HuH-7.5 (cell line): ENCODE measurements around the gene GAREM2.

Experiments used
- DNase-seq: peaks from one replicate; pipeline ENCODE4 v3.0.0; 2011; ENCODE audit warnings: low spot score

Gene GAREM2

DNA sequence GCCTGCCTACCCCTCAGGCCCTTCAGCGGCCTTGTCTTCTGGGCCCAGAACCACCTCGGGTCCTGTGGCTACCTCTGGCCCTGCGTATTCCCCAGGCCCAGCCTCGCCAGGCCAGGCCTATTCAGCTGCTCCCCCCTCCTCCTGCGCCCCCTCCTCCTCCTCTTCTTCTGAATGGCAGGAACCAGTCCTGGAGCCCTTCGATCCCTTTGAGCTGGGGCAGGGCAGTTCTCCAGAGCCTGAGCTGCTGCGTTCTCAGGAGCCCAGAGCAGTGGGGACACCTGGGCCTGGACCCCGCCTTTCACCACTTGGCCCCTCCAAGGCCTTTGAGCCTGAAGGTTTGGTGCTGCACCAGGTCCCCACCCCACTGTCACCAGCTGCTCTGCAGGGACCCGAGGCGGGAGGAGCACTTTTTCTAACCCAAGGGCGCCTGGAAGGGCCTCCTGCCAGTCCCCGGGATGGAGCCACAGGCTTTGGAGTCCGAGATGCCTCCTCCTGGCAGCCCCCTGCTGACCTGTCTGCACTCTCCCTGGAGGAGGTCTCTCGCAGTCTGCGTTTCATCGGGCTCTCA is 14.7 kb downstream of the GAREM2 start:
- no peak for DNase-seq

DNA sequence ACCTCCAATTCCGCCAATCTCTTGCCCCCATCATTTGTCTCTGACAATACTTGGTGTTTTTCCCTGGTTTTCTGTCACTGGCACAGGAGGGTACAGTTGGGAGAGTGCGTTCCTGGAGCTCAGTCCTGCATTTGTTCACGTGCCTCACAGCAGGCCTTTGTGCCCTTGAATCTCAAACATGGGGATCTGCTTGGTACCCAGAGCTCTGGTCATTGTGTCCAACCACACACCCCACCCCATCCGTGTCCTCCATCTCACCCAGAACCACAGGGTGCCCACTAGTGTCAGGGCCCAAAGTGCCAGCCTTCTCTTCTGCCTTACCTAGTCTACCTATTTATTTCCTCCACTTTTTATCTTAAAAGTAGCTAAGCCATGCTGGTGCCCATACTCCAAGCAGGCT is 16.2 kb downstream of the GAREM2 start:
- no peak for DNase-seq

DNA sequence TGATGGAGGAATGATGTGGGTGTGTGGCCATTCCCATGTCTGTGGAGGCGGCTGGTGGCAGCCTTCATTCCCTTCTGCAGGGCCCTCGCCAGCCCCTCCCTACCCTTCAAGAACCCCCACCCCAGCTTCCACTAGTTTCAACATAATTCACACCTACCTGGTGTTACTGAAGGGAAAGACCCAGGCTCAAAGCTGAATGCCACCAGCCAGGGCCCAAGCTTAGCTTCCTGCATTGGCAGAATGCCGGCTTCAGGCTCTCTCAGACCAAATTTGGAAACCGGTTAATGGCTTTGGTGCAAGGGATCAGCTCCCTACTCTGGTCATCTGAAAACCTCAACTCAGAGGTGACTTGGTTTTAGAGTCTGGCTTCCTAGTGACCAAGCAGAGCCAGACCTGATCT is 16.9 kb downstream of the GAREM2 start:
- DNase-seq: no peak

DNA sequence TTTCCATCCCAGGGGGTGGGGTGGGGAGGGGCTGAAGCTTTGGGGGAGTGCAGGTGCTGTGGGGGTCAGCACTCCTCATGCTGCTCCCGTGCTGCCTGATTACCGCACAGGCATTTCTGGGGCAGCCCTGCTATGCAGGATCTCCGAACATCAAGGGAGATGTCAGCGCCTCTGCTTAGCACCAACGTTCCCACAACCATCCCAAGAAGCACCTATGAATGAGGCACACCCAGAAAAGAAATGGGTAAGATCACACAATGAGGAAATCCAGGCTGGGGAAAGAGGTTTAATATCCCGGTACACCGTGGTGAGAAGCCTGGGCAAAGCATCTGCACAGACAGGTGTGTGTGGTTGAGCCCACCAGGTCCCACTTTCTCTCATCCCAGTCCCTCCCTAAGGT is 17.5 kb downstream of the GAREM2 start:
- no peak for DNase-seq

DNA sequence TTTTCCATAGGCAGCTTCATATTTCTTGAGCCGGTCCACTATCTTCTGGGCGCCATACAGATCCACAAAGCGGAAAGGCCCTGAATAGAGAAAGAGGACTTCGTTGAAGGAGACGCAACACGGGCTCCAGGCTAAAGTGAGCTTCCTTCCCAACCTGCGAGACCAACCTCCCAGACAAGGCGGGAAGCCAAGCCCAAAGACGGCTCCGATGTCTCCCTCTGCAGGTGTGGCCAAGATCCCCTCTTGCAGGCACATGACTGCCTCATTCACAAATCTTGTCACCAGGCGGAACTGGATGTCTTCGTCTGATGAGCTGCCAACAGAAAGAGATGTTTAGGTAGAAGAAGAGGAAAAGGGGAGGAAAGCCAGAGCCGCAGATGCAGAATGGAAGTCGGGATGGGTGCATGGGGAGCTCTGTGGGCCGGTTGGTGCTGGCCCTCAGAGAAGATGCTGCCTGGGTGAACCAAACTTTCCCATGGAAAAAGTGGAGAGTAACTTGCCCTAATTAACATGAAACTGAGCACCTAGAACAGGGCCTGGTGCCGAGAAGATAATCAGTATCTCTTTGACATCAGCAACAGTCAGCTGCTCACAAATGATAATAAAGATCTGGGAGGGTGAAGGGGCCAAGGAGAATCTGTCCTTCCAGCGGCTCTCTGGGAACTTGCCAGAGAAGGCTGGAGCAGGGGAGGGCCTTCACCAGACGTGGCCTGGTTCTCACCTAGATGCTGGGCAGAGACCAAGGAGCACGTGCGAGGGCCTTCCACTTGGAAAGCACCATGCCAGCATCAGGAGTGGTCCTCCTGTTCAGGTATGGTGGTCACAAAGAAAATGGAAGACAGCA is 18.6 kb downstream of the GAREM2 start:
- DNase-seq: no peak

DNA sequence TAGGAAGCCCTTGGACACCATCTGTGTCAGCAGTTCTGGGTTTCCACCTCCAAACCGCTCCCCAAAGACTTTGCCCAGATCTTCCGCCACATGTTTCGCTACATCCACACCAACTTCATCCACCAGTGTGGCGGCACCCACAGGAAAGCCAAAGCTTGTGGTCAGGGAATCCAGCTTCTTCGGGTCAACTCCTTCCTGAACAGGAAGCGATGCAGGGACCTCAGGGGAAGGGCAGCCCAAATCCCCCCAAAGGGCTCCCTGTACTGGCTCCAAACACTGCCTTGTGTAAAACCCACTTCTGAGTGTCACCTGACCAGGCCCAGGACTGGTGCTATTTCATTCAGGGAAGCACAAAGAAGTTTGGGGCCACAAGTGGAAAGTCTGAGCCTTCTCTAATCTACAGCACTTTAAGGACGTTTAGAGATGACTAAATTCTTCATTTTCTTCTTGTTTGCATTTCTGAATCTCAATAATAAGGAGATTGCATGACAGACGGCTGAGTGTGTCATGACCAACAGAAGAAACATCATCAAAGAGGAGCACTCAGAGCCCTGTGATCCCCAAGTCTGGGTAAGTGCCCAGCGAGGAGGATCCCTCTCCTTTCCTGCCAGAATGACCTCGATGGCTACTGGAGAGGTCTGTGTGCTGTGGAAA is 20.8 kb downstream of the GAREM2 start:
- DNase-seq: no peak

DNA sequence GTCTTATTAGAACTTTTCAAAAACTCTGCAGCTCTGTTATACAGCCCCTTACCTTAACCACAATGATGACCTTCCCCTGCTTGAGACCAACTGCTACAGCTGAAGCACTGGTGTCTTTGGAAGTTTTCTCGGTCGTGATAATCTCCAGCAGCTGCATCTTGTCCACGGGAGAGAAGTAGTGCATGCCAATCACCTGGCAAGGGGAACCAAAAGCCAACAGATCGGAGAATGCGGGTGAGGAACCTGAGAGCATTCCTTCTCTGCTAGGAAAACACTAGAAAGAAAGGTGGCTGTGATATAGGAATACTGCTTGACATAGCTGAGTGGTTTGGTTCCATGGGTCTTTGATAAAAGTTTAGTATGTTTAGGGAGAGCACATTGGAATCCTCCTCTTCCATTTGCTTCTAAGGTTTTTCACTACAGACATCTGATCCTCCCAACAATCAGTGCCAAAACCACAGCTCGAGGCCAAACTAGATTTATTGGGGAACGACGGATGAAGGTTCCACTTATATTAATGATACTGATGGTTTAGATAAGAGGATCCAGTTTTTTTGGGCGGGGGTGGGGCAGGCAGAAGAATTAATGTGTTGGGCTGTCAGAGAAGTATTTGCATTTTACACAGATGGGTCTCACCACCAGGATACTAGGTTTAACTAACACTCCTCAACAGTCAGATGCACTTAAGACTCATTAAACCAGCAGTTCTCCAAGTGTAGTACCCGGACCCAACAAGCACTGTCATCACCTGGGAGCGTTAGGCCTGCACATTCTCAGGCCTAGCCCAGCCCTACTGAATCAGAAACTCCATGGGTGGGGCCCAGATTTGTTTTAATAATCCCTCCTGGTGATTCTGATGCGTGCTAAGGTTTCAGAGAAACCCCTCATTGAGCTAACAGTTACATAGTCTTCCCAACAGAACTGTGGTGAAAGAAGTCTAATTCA is 22.4 kb downstream of the GAREM2 start:
- no peak for DNase-seq

DNA sequence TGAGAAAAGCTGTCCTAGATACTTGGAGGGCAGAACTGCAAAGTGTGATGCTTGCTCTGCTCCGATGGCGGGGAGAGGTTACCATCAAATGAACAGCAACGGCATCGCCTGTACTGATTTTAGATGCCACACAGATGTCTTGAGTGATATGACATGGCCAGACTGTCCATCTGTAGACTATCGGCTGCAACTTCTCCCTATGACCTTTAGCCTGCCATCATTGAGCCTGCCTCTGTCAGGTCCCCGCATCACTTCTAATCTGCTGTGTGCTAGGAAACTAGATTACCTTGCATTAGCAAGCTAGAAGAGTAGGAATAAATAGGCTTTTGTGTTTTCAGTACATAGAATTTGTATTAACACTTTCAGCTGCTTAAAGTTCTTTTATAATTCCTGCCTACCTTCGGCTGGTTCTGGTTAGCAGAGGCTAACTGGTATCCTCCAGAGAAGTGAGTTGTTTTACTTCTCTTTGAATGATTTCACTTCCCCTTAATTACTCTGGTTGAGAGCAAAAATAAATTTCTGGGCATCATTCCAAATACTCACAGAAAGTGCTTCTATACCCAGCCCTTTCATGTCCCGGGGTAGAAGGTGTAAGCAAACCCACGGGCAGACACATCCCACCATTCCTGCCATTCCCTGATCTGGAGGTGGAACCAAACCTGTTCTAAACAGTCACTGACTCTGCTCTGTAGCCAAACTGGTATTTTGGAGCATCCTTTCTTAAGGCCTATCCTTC is 24.0 kb downstream of the GAREM2 start:
- DNase-seq: no peak

DNA sequence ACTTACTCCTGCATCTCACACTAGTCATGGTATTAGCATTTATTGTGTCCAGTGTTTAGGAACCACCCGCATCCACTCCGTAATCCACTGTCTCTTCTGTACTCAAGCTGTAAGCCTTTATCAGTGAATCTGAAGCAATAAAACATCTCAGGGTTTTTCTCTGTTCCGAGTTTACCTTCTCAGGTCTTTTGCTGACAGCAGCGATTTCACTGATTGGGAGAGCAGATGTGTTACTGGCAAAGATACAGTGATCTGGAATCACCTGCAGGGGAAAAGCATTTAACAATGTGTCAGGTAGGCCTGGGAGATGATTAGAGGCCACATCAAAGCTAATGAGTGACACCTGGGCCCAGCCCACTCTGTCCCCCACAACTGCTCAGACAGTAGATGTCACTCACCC is 24.6 kb downstream of the GAREM2 start:
- no peak for DNase-seq

DNA sequence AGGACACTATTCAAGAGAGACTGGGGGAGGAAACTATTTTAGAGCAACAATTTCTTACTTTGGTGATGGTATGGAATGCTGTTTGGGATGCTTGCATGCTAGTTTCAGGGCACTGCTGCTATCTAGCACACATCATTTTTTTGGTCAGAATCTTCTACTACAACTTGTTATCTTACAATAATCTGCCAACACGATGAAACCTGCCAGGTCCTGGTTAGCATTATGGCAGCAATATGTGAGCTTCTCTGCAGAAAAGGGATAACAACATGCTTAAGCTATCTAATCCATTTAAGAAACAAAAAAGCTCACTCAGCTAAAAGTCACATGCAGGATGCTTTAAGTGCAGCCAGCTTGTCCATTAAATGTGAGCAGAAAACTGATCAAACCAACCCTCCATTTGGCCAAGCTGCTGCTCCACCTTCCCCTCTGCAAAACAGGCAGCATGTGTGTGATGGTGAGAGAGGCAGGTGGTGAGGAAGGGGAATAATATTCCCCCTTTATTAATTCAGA is 30.1 kb downstream of the GAREM2 start:
- DNase-seq: no peak

DNA sequence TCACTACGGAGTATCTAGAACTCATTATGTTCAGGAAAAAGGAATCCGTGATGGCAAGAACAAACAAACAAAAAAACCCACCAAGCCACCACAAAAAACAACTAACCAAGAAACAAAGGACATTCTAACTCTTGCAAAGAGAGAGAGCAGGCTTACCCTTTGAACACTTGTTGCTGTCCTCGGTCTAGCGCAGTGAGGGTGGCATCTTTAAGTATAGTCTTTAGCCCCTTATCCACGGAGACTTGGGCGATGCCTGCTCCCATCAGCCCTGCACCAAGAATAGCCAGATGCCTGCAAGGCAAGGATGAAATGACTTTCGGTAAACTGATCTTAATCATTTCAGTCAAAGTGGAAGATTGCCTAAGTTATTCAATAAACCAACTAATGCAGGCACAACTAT is 31.0 kb downstream of the GAREM2 start:
- no peak for DNase-seq

DNA sequence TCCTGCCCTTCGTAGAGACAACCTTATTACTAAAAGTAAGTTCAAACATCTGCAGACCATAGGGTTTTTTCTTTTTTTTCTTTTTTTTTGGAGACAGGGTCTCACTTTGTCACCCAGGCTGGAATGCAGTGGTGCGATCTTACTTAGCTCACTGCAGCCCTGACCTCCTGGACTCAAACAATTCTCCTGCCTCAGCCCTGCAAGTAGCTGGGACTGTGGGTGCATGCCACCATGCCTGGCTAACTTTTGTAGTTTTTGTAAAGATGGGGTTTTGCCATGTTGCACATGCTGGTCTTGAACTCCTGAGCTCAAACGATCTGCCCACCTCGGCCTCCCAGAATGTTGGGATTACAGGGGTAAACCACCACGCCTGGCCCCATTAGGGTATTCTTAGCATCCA is 39.1 kb downstream of the GAREM2 start:
- DNase-seq: no peak

DNA sequence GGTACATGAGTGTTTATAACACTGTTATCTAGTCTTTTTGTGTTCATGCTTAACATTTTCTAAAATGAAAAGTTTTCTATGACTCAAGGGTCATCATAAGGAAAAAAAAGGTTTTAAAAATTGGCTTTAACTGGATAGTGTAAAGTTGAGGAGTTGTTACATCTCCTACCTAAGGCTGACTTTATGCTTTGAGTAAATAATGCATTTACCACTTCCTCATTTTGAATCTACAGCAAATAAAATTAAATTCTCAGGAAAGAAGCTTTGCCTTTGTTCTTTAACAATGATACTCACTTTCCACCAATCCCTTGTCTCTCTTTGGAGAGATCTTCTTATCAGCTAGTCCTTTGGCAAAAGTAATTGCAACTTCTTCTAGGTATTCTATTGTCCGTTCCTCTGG is 41.9 kb downstream of the GAREM2 start:
- no peak for DNase-seq

DNA sequence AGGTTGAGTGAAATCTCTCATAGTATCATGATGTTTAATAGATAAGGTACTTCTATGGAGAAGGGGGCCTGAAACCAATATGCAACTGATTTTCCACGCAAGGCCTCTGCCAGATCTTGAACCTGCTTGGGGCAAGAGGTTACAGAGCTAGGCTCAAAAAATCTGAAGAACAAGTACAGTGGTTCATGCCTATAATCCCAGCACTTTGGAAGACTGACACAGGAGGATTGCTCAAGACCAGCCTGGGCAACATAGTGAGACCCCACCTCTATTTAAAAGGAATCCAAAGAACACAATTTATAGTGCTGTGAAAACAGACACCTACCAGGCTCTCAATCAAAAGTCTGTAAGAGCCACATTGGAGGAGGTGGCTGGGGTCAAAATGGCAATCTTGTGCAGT is 42.9 kb downstream of the GAREM2 start:
- DNase-seq: no peak

DNA sequence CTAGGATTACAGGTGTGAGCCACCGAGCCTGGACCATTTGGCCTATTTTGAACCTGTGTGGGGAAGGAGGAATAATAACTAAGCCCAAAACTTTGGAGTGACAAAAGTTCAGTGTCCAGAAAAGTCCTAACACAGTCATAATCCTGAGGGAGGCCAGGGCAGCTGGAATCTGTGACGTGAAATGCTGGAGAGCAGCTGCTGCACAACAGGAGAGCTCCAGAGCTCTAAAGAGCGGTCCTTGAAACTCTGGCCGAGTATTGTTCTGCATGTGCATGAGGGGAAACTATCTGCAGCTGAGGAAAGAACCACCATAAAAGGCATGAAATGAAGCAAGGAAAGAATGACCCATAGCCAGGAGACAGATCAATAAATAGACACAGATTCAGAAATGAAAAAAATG is 43.7 kb downstream of the GAREM2 start:
- DNase-seq: no peak

DNA sequence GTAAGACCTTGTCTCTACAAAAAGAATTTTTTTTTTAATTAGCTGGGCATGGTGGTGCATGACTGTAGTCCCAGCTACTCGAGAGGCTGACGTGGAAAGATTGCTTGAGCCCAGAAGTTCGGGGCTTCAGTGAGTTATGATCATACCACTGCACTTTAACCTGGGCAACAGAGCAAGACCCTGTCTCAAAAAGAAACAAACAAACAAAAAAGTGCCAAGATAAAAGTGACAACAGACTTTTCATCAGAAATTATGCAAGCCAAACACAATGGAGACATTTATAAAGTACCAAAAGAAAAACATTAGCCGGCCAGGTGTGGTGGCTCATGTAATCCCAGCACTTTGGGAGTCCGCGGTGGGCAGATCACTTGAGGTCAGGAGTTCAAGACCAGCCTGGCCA is 44.8 kb downstream of the GAREM2 start:
- DNase-seq: no peak

DNA sequence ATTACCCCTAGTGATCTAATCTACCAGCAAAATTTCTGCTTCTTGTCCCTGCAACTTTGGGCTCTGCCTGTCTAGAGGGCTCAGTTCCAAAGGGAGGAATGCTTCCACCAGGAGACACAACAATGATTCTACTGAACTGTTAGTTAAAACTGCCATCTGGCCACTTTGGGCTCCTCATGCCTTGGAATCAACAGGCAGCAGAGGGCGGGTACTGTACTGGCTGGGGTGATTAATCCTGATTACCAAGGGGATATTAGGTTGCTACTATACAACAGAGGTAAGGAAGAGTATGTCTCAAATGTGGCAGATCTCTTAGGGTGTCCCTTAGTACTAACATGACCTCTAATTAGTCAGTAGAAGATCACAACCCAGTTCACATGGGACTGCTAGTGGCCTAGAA is 50.1 kb downstream of the GAREM2 start:
- no peak for DNase-seq

DNA sequence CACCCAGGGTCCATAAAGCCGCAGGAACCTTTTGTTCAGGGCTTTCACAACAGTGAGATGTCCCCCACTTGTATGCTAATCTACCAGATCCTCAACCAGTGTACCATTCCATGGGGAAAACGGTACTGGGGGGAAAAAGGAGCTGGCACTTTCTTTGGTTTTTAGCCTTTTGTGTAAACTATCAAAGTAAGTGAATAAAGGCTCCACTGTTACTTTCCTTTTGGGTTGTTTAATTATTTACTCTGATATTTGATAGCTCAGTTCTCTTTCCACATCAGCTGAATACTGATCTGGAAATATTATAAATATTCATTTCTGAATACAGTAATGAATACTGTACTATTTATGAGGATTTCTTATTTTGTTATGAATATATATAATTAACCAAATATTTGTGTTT is 51.2 kb downstream of the GAREM2 start:
- no peak for DNase-seq

DNA sequence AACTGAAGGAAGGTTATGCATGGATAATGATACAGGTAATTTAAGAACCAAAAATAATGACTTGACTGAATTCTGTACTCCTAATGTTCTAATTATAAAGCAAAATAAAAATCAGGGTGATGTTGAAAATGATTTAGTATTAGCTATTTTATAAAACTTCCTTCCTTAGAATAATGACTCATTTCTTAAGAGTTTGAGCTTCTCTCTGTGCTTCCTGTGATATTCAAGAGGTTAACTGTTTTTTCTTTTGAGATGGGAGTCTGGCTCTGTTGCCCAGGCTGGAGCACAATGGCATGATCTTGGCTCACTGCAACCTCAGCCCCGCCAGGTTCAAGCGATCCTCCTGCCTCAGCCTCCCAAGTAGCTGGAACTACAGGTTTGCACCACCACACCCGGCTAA is 56.7 kb downstream of the GAREM2 start:
- DNase-seq: no peak

DNA sequence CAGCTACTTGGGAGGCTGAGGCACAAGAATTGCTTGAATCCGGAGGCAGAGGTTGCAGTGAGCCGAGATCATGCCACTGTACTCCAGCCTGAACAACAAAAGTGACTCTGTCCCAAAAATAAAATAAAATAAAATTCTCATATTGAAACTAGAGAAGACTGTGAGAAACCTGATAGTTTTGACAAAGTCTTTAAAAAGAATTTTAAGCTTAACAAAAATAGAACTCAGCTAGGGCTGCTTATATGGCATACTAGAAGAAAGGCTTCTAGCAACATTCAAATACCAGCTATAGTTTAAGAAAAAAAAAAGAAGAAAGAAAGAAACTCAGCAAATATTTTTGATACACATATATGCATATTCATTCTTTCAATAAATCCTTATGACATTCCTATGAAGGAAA is 57.9 kb downstream of the GAREM2 start:
- DNase-seq: no peak

DNA sequence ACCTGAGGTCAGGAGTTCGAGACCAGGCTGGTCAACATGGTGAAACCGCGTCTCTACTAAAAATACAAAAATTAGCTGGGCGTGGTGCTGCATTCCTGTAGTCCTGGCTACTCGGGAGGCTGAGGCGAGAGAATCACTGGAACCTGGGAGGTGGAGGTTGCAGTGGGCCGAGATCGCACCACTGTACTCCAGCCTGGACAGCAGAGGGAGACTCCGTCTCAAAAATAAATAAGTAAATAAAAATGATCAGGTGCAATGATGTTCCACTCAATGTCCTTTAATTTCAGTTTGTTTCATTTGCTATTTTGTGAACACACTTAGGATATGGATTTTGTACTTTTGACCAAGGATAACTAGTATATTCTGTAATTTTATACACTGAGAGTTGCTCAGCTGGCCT is 62.2 kb downstream of the GAREM2 start:
- no peak for DNase-seq

DNA sequence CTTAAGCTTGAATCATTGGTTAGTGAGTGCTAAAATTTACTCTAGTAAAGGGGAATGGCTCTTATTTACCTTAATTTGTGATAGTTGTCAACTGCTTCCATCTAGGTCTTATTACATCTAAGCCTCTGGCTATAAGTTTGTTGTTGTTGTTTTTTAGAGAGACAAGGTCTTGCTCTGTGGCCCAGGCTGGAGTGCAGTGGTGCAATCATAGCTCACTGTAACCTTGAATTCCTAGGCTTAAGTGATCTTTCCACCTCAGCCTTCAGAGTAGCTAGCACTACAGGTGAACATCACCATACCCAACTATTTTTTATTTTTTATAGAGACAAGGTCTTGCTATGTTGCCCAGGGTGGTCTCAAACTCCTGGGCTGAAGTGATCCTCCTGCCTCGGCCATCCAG is 65.0 kb downstream of the GAREM2 start:
- DNase-seq: no peak
